ENCODE data around the gene PRKCE. TPM values are rescaled to one million over a fixed set of nuclear protein-coding genes. Genes with fewer than 3 reads are reported as not detected.

The PRKCE gene
- total RNA-seq, 1 experiment from 2014 or later: 1.3 TPM

DNA sequence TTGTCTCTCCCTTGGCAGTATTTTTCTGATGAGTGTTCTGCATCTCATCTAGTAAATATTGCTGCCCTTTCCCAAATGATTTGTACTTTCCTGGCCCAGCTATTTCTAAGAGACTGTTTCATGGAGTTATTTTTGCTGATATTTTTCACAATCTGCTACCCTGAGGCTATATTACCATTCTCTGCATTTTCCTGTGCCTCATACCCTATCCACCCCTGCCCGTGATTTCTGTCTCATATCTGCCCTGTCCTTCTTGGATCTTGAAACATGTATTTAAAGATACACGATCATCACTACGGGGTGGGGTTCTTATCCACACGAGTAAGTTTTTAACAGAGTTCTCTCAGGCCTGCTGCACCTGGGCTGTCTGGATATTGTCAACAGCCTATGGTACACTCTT is 556.1 kb downstream of the PRKCE start:
- Histone ChIP-seq H2BK15ac (ENCODE audit: low read depth, low read length) (no peak overlapping the region), H2BK20ac (ENCODE audit: low read depth, low read length, poor library complexity, severe bottlenecking) (no peak overlapping the region), H3K14ac (ENCODE audit: insufficient read depth, low read length) (no peak overlapping the region), H3K27ac (ENCODE audit: insufficient read length, low read depth, low read length) (no peak overlapping the region), H2BK12ac (ENCODE audit: insufficient read length, low read depth, low read length) (no peak overlapping the region), H3K23me2 (ENCODE audit: insufficient read length, low read depth, low read length, poor library complexity, severe bottlenecking) (no peaks in the 10 kb centered on the region), H3K9me3 (ENCODE audit: control insufficient read depth, low read depth, low read length) (no peaks in the 10 kb centered on the region), H2AK5ac (ENCODE audit: insufficient read length, low read length) (no peak overlapping the region), H3K79me1 (ENCODE audit: insufficient read depth, low read depth, low read length, poor library complexity, severe bottlenecking) (no peaks in the 10 kb centered on the region), H2AFZ (ENCODE audit: low read length) (no peak overlapping the region), H4K91ac (ENCODE audit: insufficient read length, low read depth, low read length) (no peak overlapping the region), H4K5ac (ENCODE audit: insufficient read length, low read depth, low read length) (no peak overlapping the region), H3K23ac (ENCODE audit: insufficient read length, low read depth, low read length) (no peak overlapping the region), H2BK5ac (ENCODE audit: insufficient read length, low read length) (no peak overlapping the region), H3T11ph (ENCODE audit: low read length) (no peak overlapping the region), H3K4ac (ENCODE audit: low read depth, low read length) (no peak overlapping the region), H2BK120ac (ENCODE audit: low read depth, low read length, poor library complexity, severe bottlenecking) (no peak overlapping the region), H3K27me3 (ENCODE audit: insufficient read depth, low read length) (no peaks in the 10 kb centered on the region), H3K4me1 (ENCODE audit: insufficient read depth, low read length) (no peaks in the 10 kb centered on the region), H4K8ac (replicated peaks; ENCODE audit: insufficient read length, low read depth, low read length) (no peak overlapping the region), H3K56ac (ENCODE audit: insufficient read length, low read depth, low read length) (no peak overlapping the region), H4K20me1 (ENCODE audit: control insufficient read depth, insufficient read depth, insufficient read length) (no peaks in the 10 kb centered on the region), H3K4me2 (ENCODE audit: insufficient read depth, insufficient read length, low read length) (no peak overlapping the region), H3K9ac (ENCODE audit: extremely low read depth, insufficient read length, low read length) (no peak overlapping the region), H3K79me2 (ENCODE audit: insufficient read depth, low read length) (no peaks in the 10 kb centered on the region), H3K18ac (ENCODE audit: insufficient read length, low read depth, low read length) (no peak overlapping the region)
- no peak overlapping the region for H3K27ac Mint-ChIP-seq
- H3K36me3 Mint-ChIP-seq (ENCODE audit: insufficient read depth in 1 of 3, low read depth in 3 of 3): peaks cover 6 to 11% (median 9%) of the 10 kb centered on the region in 3 experiments
- no CpG with 5 or more reads among the region's 4 CpGs for WGBS (ENCODE audit: extremely low coverage, insufficient read length, low lambda C conversion rate)
- TF ChIP-seq, protein P1, sequence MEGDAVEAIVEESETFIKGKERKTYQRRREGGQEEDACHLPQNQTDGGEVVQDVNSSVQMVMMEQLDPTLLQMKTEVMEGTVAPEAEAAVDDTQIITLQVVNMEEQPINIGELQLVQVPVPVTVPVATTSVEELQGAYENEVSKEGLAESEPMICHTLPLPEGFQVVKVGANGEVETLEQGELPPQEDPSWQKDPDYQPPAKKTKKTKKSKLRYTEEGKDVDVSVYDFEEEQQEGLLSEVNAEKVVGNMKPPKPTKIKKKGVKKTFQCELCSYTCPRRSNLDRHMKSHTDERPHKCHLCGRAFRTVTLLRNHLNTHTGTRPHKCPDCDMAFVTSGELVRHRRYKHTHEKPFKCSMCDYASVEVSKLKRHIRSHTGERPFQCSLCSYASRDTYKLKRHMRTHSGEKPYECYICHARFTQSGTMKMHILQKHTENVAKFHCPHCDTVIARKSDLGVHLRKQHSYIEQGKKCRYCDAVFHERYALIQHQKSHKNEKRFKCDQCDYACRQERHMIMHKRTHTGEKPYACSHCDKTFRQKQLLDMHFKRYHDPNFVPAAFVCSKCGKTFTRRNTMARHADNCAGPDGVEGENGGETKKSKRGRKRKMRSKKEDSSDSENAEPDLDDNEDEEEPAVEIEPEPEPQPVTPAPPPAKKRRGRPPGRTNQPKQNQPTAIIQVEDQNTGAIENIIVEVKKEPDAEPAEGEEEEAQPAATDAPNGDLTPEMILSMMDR (conservative IDR thresholded peaks at IDR 0.05): no peak
- peaks cover 5 to 9% of the 10 kb centered on the region in 2 experiments for H3K4me1 Mint-ChIP-seq
- no peak overlapping the region for H3K4me3 Mint-ChIP-seq
- H3K27me3 Mint-ChIP-seq (ENCODE audit: low read depth): peaks cover 6% of the 10 kb centered on the region
- H3K9me3 Mint-ChIP-seq: peaks cover 23 to 25% of the 10 kb centered on the region in 2 experiments
- no peak for DNase-seq
